Hematopoietic multipotent progenitor cell treated with erythropoietin and hydrocortisone succinate and interleukin-3 and kit ligand, for 17 days (in vitro differentiated cells): ENCODE data around the gene LPP.

ENCODE experiments used
- DNase-seq: peaks from one replicate; pipeline ENCODE4 v3.0.0-alpha.2; 2015; ENCODE audit warnings: low spot score

The LPP gene

DNA sequence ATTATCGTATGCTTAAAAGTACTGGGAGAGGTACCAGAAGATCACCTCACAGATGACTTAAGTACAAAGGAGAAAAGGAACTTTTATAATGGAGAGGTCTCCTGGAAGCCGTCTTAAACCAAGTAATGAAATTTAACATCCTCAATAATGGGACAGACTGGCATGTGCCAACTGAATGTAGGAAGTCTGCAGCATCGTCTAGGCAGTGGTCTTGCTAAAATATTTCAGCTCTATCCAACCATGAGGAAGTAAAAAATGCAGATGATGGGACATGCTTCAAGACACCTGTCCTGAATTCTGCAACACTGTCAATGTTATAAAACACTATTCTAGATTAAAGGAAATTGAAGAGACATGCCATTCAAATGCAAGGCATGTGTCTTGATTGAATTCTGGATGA lies 559.0 kb downstream of the LPP start:
- DNase-seq, result no peak

DNA sequence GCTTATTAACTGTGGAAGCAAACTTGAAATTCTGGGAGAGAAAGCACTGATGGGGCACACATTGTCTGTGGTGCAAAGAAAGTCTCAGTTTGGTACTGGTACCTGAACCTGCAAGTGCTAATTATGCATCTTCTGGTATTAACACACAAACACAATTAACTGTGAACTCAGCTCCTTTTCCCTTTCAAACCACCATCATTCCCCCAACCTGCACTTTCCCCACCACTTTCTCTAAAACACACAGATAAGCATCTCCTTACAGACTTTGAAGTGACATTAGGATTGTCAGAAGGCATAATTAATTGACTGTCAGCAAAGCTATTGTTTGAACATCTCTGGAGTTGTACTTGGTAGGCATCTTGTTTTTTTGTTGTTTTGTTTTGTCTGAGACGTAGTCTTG lies 565.6 kb downstream of the LPP start:
- no peak for DNase-seq

DNA sequence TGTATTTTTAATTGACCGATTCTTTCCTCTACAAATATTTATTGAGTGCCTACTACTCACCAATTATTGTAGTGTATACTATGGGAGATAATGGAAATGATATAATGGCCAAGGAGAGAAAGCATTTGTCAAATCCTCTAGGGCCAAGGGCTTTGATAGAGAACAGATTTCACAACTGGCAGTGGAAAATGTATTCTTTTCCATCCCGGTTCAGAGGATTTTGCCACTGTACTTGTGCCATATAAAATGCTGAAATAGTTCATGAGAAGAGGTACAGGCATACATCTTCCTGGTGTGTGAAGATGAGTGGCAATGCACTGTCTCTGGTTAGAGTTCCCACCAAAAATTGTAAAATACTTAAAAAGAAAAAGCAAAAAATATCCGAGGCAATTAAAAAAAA lies 566.3 kb downstream of the LPP start:
- DNase-seq, result no peak

DNA sequence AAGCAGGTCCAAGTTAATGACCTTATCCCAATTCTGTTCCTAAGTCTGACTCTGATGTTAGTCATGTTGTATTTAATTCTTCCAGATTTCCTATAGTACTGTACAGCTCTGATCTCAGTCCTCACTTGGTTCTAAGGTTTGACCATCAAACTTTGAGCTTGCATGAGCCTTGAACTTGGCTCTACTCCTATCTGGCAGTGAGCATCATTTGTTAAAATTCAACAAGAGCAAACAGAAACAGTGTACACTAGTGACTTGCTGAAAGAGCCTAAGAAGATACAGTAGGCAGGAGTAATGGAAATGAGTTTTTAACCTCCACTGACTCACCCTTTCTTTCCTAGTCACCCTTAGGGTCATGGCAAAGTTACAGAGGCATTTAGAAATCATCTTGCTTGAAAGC lies 566.7 kb downstream of the LPP start:
- DNase-seq, result no peak

DNA sequence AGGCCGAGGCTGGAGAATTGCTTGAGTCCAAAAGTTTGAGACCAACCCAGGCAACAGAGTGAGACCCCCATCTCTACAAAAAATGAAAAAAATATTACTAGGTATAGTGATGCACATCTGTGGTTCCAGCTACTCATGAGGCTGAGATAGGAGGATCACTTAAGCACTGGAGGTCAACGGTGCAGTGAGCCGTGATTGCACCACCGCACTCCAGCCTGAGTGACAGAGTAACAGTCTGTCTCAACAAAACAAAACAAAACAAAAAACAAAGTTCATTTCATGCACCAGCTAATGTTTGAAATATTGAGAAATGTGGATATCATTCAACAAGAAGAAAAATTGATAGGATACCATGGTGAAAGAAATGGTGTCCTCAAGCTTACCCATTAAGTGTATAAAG lies 567.4 kb downstream of the LPP start:
- DNase-seq, result no peak

DNA sequence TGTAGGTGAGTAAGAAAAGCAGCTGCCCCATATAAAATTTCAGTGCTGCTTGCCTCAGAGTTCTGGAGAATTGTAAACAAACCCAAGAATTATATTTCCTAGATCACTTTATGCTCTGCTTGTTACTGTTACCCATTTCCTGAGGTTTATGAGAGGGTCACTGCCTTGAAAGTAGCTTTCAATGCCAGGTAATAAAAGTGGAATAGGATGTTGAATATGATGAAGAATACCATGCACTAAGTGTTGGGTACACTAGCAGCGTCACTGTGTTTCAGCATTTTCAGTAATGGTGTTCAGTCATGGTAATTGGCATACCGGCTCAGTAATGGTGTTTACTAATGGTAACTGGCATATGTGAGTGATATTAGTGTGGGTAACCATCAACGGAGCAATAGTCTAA lies 568.0 kb downstream of the LPP start:
- DNase-seq, result no peak

DNA sequence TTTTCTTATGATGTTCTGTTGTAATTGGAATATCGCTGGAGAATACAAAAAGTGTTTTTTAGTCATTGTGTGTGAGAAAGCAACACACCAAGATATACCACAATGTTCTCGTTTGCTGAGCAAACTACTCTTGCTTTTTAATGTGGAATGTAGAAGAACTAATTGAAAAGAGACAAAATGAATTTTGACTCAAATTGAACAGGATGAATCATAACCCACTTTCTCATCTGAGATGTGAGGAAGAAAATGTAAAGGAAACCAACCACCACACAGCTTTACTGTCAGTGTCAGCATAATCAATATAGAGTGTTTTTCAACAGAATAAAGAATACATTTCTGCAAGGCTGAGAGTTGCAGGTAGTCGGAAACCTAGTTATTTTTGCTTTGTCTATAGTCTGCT lies 569.0 kb downstream of the LPP start:
- DNase-seq, result no peak

DNA sequence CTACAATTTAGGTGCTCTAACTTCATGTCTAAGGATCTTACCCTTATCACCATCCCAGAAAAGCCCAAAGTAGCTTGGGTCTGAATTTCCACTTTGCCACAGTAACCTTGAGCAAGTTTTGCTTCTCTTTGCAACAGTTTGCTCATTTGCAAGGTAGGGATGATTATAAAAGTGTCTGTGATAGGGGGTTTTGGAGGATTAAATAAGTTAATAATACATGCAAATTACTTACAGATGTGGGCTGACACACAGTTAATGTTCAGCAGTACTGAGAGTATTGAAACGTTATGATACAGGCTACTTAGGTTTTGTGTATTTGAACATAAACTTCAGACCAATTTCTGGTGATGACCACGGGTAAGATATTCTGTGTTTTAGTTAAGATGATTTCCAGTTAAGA lies 573.1 kb downstream of the LPP start:
- DNase-seq, result no peak

DNA sequence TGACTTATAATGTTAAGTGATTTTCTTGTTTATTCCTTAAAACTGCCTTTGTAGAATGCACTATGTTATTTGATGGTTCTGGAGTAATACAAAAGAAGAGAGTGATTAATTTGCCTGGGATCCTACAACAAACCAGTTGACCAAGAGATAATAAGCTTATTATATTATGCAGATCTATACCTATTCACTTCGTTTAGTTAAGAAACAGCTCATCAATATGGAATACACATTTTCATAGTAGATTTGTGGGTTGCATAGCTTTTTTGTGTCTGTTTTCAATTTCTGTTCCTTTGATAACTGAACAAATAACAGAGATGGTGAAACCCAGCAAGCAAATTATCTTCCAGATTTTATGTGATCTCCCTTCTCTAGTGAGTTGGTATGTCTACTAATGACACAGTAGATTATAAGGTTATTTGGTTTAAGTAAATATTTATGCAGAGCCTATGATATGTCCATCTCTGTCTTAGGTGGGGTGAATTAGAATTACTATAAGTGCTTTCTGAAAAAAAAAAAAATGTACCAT lies 574.5 kb downstream of the LPP start:
- no peak for DNase-seq

DNA sequence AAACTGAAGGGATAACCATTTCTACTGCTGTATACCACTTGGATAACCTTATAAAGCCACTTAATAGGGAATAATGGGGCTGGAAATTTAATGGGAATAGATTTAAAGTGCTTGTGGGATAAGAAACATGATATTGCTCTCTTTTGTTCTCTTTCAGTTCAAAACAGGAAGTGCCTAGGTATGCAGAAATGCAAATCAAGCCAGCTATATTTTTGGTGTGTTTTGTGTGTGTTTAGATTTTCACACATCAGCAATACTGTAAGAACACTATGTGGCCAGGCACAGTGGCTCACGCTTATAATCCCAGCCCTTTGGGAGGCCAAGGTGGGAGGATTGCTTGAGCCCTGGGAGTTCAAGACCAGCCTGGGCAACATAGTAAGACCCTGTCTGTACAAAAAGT lies 575.5 kb downstream of the LPP start:
- DNase-seq, result no peak

DNA sequence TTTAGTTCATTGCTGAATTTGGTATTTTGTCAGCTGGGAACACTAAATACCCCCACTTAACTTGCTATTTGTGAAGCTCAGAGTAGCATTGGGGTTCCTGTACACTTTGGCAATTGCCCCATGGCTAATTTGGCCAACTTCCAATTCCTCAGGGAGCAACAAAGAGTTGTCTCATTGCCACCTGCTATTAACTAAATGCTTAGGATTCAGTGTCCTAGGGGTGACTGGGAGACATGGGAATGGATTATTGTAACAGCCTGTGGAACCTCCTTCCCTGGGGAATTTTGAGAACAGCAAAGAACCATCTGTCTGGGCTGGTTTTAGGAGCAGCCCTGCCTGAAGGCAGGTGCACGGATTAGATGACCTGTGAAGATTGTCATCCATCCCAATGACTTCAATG lies 580.4 kb downstream of the LPP start:
- no peak for DNase-seq

DNA sequence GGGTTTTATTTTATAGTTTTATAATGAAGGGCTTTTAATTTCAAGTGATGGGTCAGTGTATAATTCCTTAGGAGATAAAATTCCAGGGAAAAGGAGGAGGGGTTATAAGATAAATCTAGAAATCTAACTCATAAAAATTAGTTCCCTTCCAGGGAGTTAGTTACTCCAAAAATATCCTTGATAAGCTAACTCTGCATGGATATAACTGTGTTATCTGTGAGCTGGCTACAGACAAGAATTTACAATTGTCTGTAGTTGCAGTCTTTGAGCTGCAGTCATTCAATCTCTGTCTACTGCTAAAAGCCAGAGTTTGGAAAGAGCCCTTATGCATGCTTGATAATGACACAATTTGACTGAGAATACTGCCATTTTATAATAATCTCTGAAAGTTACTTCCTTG lies 585.6 kb downstream of the LPP start:
- no peak for DNase-seq

DNA sequence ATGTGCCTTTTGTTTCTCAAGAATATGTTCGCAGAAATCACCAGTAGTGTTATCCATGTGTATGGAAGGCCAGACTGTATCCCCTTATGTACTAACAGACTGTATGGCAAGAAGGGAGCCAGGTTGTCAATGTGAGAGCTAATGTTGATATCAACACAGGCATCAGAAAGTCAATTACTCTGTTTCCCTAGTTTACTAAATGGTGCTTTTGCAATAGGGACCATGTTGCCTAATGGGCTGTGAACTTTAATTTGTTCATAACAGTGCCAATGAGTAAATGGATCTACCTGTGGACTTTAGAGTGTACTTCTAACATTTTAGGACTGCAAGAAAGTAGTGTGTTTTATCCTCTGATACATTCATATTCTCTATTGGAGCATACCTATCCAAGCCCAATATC lies 586.1 kb downstream of the LPP start:
- no peak for DNase-seq

DNA sequence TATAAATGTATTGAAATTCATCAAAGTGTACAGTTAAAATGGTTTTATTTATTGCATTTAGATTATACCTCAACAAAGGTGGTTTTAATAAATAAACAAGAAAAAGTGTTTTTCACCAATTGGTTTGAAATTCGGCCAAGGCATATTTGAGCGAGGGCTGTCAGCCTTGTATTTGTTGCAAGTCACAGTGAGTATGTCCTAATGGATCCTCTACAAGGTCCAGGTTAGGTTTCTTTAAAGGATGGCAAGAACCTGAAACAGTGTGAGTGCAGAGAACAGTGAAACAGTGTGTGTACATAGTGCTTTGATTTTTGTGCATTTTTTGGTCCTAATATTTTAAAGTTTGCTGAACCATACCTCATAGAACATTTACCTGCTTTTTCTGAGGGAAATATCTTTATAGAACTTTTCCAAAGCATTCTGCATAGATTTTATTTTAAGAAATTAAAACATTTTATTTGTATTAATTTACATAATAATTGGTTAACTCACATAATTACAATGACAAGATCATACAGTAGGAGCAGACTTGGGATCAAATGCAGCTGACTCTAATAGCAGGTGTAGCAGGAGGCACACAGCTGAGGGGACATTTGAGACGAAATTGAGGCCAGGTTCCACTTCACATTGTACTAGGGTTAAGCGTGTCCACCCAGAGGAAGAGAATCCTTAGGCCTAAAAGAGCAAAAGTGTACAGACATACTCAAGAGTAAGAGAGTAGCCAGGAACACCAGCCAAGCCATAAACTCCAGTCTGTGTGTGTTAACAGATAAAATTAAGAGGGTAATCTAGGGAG lies 589.0 kb downstream of the LPP start:
- DNase-seq, result no peak

DNA sequence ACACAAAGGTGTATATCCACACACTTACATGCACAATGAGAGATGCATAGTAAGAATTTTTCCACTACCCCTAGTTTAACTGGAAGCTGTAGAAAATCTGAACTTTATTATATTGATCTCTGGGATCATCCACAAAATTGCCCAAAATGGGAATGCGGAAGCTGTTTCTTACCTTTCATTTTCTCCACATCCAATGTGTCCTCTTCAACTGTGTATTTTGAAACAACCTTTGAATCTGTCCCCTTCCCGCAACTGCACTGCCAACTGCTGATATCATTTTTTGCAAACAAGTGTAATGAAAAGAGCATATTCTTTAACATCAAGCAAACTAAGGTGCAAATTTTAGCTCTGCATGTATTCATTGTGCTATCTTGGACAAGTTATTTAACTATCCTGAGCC lies 590.2 kb downstream of the LPP start:
- no peak for DNase-seq

DNA sequence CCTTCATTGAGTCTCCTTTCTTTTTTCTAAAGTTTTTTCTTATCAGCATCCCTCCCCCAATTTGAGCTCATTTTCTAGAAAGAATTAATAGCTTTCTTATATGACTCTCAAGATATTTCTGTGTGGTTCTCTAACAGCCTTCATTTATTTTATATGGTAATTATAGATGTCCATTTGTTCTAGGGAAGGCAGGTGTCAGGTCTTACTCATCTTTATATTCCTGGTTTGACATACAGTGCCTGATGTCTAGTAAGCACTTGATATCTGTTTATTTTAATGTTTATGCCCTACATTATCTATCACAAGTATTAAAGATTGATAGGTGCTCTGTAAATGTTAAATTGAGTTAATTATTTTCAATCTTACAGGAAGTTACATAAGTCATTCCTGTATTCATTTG lies 591.1 kb downstream of the LPP start:
- no peak for DNase-seq

DNA sequence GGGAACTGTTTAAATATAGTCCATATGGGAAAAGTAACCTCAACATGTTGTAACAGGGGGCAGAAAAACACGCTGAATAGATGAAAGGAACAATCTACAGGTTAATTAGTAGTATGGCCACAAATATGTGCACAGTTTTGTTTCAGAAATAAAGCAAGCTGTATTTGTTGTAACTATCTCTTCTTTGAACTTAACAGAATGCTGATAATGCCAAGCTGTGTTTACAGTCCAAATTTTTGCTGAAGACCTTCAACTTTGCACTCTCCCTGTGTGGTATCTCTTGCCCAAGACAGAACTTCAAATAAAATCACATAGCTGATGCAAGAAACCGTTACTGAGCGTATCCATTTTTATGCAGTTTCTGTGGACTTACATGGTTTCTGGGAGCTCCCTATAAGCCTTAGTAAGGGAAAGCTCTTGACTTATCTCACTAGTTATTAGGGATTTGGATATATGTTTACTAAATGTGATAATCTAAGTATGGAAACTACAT lies 592.4 kb downstream of the LPP start:
- DNase-seq, result no peak

DNA sequence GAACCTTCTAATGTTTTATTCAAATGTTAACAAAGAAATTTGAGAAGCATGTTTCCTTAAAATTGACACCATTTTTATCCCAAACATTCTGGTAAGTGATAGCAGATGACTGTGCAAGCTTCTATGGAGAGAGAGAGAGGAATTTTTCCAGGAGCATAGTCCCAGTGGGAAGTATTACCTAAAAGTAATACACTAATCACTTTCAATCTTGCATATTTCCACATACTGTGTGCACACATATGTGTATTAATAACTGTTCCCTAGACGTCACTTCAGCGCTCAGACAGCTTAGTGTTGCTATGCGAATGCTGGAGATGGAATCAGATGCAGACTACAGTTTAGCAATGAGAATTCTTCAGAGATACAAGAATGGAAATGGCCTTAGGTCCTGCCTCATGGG lies 593.5 kb downstream of the LPP start:
- no peak for DNase-seq

DNA sequence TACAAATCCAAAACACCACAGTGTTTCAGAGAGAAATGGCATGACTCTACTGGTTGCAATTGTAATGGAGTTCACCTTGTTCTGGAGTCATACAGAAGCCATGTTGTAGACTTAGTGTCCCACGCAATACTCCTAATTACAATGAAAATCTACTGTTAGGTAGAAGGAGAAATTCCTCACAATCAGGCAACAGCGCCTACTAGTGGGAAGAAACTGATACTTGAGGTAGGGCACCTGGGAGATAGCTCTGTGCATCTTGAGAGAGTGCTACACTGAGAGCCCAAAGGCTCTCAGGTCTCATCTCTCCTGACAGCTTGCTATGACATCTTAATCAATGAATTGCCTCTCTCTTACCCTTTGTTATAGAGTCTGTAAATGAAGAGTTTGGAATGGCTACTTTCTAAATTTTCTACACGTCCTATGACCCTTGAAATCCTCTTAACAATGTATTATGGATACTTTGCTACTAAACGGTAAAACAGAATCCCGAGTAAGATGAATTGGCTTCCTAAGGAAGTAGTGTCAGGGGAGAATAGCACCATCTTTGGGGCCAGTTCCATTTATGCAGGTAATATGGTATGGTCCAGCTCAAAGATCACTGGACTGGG lies 595.2 kb downstream of the LPP start:
- peak; percentile 12 for DNase-seq

DNA sequence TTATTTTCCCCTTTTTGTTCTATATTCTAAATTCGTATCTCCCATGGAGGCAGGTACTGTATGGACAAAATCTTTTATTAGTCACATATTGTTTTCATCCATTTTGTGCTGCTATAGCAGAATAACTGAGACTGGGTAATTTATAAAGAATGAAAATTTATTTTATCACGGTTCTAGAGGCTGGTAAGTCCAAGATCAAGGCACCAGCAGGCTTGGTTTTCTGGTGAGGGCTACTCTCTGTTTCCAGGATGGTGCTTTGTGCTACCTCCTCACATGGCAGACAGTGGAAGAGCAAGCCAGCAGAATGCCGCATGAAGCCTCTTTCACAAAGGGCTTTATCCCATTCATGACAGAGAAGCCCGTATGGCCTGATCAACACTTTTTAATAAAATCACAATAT lies 595.9 kb downstream of the LPP start:
- no peak for DNase-seq

DNA sequence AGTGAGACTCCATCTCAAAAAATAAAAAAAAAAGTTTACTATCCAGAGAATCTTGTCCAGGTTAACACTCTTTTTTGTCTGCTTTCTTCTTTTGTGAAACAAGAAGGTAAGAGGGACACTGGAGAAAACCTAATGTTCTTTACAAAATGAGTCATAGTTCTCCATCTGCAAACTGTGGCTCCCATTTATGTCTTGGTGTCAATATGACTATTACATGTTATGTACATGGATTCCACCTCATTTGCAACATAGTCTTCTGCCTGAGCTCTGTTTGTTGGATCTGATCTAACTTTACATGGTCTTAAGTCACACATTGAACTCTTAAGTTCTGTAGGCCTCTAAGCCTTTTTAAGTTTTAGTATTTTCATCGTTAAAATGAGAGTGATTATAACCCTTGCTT lies 596.7 kb downstream of the LPP start:
- no peak for DNase-seq

DNA sequence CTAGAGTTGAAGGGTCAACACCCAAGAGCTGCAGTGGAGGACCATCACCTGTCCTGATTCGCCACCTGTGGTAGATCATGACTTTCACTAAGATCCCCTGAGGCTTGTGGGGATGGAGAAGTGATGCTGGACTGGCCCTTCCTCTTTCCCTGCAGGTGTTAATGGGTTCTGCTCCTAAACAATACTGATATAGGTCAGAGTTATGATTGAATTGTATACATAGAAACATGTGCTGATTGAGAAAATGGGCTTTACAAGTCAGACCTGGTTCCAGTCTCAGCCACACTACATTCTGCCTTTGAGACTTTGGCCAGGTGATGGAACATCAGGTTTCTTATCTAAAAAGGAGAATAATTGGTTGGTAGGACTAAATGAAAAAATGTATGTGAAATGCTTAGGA lies 598.9 kb downstream of the LPP start:
- no peak for DNase-seq

DNA sequence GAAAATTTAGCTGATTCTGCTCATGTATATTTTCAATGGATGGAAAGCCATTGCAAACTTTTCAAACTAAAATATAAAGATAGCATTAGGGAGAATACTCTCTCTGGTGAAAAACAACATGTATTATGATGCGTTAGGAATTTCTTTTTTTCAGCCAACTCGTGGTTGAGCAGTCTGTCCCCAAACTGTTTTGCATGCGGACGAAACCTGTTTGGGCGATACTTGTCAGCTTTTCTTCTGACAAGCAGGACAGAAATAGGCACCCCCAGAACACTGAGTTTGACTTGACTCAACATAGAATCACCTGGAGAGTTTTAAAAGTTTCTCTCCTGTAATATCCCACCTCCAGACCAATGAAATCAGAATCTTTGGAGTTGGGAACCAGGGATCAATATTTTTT lies 600.3 kb downstream of the LPP start:
- no peak for DNase-seq

DNA sequence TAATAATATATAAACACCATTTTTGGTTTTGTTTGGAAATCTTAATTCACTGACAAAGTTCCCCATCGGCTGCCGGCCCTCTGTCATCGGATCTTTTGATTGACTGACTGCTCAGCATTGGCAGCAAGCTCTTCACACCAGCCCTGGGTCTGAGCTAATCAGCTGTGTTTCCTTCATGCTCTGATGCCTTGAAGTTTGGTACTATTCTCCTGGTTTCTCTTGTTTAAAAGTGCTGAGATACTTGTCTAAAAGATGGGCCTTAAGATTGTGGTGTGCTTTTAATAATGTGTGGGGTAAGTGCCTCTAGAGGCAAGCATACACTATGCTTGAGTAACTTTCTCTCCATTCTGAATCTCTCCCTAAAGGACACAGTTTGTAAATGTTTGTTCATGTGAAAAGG lies 602.3 kb downstream of the LPP start:
- no peak for DNase-seq
